AG04450 (cell line): ENCODE results near the gene ZNF454. TPM values are rescaled to one million over a fixed set of nuclear protein-coding genes. Genes with fewer than 3 reads are reported as not detected.

Experiments used
- CTCF ChIA-PET: fragments of 300-600, 350-600 bp; formaldehyde crosslinking; extraction: SDS; loops from one replicate; lab custom pipeline; 2022; ENCODE audit warnings: antibody characterized with exemption, inconsistent platforms; lab: Charles Lee
- POLR2A ChIA-PET: fragments of 350-600 bp; formaldehyde crosslinking; extraction: SDS; loops from one replicate; lab custom pipeline; 2021; ENCODE audit warnings: antibody characterized with exemption, inconsistent platforms; lab: Yijun Ruan, JAX
- DNase-seq: peaks from one replicate; pipeline ENCODE4 v3.0.0-alpha.2; 2011; ENCODE audit warnings: low read depth, low spot score
- H3K27ac ChIP-seq: one replicate; pipeline ENCODE4 v1.5.1; 2012; ENCODE audit warnings: low read depth, low read length, control low read depth
- H3K27me3 ChIP-seq: one replicate; pipeline ENCODE4 v1.6.0; 2012; ENCODE audit warnings: low read length; ENCODE audit not compliant: control insufficient read depth, insufficient read depth
- H3K4me3 ChIP-seq: 2 replicates; pipeline ENCODE4 v1.5.1; 2011; ENCODE audit warnings: mild to moderate bottlenecking, low read depth, low read length, control low read depth
- H3K9me3 ChIP-seq: 2 replicates; pipeline ENCODE4 v1.5.1; 2012; ENCODE audit warnings: low read length; ENCODE audit not compliant: control insufficient read depth, insufficient read depth
- polyA plus RNA-seq: library from polyadenylated mRNA; depleted of rRNA; stranded (reverse); fragments of >200 nt; gene quantifications from 2 replicates; pipeline ENCODE4 v1.2.3, GENCODE V29; 2011; rRNA removed
- TF ChIP-seq, protein P1 (sequence below): IDR thresholded peaks from 2 replicates; pipeline ENCODE4 v1.5.1; 2011; ENCODE audit warnings: low read depth, low read length, control low read depth, inconsistent platforms

ZNF454 gene
- polyA plus RNA-seq, 1 experiment = 0.57 TPM

DNA sequence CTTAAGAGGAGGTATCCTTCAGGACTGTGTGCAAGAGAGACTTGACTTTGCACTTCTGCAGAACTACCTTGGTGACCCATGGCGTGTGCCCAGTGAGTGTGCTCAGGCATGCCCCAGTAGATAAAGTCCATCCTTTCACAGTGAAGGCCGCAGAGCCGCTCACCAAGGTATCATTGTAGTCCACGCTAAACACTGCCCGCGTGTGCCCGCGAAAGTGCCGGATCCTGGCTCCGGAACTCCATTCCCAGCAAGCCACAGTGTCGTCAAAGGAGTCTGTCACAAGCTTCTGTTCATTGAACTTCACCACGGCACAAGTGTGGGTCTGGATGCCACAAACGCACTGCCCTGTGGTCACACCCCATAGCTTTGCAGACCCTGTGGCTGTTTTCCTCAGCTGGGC lies 57.4 kb downstream of the ZNF454 start:
- POLR2A ChIA-PET = no interaction called here
- no peak overlapping the region for H3K27ac ChIP-seq
- no peak for DNase-seq
- H3K9me3 ChIP-seq = peaks cover 66% of the 10 kb centered on the region
- TF ChIP-seq, protein P1, sequence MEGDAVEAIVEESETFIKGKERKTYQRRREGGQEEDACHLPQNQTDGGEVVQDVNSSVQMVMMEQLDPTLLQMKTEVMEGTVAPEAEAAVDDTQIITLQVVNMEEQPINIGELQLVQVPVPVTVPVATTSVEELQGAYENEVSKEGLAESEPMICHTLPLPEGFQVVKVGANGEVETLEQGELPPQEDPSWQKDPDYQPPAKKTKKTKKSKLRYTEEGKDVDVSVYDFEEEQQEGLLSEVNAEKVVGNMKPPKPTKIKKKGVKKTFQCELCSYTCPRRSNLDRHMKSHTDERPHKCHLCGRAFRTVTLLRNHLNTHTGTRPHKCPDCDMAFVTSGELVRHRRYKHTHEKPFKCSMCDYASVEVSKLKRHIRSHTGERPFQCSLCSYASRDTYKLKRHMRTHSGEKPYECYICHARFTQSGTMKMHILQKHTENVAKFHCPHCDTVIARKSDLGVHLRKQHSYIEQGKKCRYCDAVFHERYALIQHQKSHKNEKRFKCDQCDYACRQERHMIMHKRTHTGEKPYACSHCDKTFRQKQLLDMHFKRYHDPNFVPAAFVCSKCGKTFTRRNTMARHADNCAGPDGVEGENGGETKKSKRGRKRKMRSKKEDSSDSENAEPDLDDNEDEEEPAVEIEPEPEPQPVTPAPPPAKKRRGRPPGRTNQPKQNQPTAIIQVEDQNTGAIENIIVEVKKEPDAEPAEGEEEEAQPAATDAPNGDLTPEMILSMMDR = no peak
- CTCF ChIA-PET = no interaction called here
- H3K4me3 ChIP-seq = no peak overlapping the region
- H3K27me3 ChIP-seq = no peaks in the 10 kb centered on the region

DNA sequence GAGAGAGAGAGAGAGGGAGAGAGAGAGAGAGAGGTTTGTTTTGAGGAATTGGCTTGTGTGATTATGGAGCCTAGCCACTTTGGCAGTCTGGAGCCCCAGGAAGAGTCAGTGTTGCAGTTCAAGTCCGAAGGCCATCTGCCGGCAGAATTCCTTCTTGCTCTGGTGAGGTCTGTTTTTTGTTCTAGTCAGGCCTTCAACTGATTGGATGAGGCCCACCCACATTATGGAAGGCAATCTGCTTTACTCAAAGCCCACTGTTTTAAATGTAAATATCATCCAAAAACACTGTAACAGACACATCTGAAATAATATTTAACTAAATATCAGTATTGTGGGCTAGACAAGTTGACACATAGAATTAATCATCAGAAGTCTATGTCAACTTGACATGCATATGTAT lies 65.6 kb downstream of the ZNF454 start:
- H3K9me3 ChIP-seq = peaks cover 2% of the 10 kb centered on the region; the same call in 1 of the 2 replicates
- ChIA-PET POLR2A (no interaction called here), CTCF (no interaction called here)
- DNase-seq = no peak
- no peak overlapping the region for H3K27ac ChIP-seq
- no peaks in the 10 kb centered on the region for H3K27me3 ChIP-seq
- no peak overlapping the region for H3K4me3 ChIP-seq
- TF ChIP-seq, protein P1 = no peak

DNA sequence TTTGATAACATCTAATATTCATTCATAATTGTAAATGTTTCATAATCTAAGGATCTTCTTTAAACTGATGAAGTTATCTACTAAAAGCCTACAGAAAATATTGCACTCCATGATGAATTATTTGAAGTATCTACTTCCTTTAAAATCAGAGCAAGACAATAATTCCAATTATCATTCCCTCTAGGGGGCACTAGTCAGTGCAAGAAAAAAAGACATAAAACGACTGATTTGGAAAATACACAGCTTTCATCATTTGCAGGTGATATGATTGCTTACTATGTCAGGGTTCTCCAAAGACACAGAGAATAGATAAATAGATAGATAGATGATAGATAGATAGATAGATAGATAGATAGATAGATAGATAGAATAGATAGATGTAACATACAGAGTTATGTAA lies 67.7 kb downstream of the ZNF454 start:
- H3K27ac ChIP-seq = no peak overlapping the region
- TF ChIP-seq, protein P1 = 0 out of 2 replicates have a peak, but pooled peaks have one; percentile 6
- H3K9me3 ChIP-seq = peaks cover 2% of the 10 kb centered on the region
- ChIA-PET POLR2A (no interaction called here), CTCF (interaction anchor here (0.7 kb wide), 1 partner anchor 22 kb away, joined by 3 read pairs; no protein-coding TSS in a partner anchor)
- no peak for DNase-seq
- no peaks in the 10 kb centered on the region for H3K27me3 ChIP-seq
- H3K4me3 ChIP-seq = no peak overlapping the region

Other genes with a start within 250 kb of the ZNF454 start
- 6.1 and 11.1 TPM in 2 replicates for gene ZNF354A, start 210.5 kb upstream of the ZNF454 start, polyA plus RNA-seq
- gene ZNF354B, start 81.2 kb upstream of the ZNF454 start, polyA plus RNA-seq = 5.3 and 7.4 TPM in 2 replicates
- 0.33 and 0.62 TPM in 2 replicates for gene ZFP2, start 45.3 kb upstream of the ZNF454 start, polyA plus RNA-seq
- not detected in 2 replicates for gene GRM6, start 54.1 kb downstream of the ZNF454 start, polyA plus RNA-seq
- 1.9 and 3.1 TPM in 2 replicates for gene ZNF879, start 82.6 kb downstream of the ZNF454 start, polyA plus RNA-seq
- gene ZNF354C, start 119.2 kb downstream of the ZNF454 start, polyA plus RNA-seq = 4.2 and 5.1 TPM in 2 replicates